Breast epithelium (tissue), 3 donors: ENCODE results near the gene HTR1E.

Source experiments
- POLR2A ChIP-seq: fragments of 450-650 bp; IDR thresholded peaks from one replicate; pipeline ENCODE4 v1.6.1; 2016; ENCODE audit warnings: antibody characterized with exemption, mild to moderate bottlenecking, moderate library complexity
- POLR2AphosphoS5 ChIP-seq, 3 donors: sonication (generic); formaldehyde crosslinking; IDR thresholded peaks; one replicate each; pipeline ENCODE4 v1.6.1; 2017; ENCODE audit warnings: antibody characterized with exemption in 3 of 3
- TF ChIP-seq, protein P1 (sequence below), 3 donors: fragments of 450-650 bp; IDR thresholded peaks; one replicate each; pipeline ENCODE4 v1.5.1; 2016 to 2017; ENCODE audit warnings: antibody characterized with exemption in 3 of 3, mild to moderate bottlenecking in 3 of 3, moderate library complexity in 3 of 3

DNA sequence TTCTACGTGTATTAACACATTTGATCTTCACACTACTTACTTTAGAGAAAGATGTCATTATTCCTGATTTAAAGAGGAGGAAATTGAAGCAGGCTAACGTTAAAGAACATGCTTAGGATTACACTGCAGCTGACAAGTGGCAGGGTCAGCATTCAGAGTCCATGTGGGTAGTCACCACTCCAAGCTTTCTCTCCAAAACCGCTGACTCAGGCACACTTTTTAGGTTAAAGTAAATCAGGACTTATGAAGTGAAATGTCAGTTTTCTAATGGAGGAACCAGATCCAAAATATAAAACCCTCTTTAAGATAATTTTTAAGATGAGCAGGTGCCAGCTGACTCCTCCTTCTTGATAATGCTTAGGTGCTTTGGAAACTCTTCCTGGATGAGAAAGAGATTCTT, 75.4 kb downstream of the HTR1E start:
- TF ChIP-seq, protein P1, sequence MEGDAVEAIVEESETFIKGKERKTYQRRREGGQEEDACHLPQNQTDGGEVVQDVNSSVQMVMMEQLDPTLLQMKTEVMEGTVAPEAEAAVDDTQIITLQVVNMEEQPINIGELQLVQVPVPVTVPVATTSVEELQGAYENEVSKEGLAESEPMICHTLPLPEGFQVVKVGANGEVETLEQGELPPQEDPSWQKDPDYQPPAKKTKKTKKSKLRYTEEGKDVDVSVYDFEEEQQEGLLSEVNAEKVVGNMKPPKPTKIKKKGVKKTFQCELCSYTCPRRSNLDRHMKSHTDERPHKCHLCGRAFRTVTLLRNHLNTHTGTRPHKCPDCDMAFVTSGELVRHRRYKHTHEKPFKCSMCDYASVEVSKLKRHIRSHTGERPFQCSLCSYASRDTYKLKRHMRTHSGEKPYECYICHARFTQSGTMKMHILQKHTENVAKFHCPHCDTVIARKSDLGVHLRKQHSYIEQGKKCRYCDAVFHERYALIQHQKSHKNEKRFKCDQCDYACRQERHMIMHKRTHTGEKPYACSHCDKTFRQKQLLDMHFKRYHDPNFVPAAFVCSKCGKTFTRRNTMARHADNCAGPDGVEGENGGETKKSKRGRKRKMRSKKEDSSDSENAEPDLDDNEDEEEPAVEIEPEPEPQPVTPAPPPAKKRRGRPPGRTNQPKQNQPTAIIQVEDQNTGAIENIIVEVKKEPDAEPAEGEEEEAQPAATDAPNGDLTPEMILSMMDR (IDR thresholded peaks at IDR 0.05) = no peak
- no peak for TF ChIP-seq POLR2AphosphoS5 (IDR thresholded peaks at IDR 0.05)
- TF ChIP-seq POLR2A = no peak
